Upper lobe of left lung (tissue), 6 donors: ENCODE measurements around the gene CA10. TPM values are rescaled to one million over a fixed set of nuclear protein-coding genes. Genes with fewer than 3 reads are reported as not detected.

Experiments
- ATAC-seq, 2 donors: fragments of 200-7000 bp; cut with Tn5 transposase; one replicate each; pipeline ENCODE4 v1.9.1; 2022; ENCODE audit warnings: mild to moderate bottlenecking in 2 of 2, moderate library complexity in 2 of 2; ENCODE audit not compliant: low FRiP score in 2 of 2
- DNase-seq, 2 donors: peaks; one replicate each; pipeline ENCODE4 v3.0.0-alpha.2; 2019 to 2020
- H3K27ac ChIP-seq, 4 donors: fragments of 200-600 bp; sonication (generic); one replicate each; pipeline ENCODE4 v1.5.1; 2016 to 2019
- H3K27me3 ChIP-seq, 4 donors: fragments of 200-600 bp; sonication (generic); one replicate each; pipeline ENCODE4 v1.5.1; 2017 to 2019
- H3K36me3 ChIP-seq, 4 donors: fragments of 200-600 bp; sonication (generic); one replicate each; pipeline ENCODE4 v1.5.1; 2016 to 2019
- H3K4me1 ChIP-seq, 4 donors: fragments of 200-600 bp; sonication (generic); one replicate each; pipeline ENCODE4 v1.5.1; 2018 to 2019
- H3K4me3 ChIP-seq, 4 donors: fragments of 200-600 bp; sonication (generic); one replicate each; pipeline ENCODE4 v1.5.1; 2017 to 2019; ENCODE audit warnings: mild to moderate bottlenecking in 2 of 4, moderate library complexity in 1 of 4
- H3K9me3 ChIP-seq, 4 donors: fragments of 200-600 bp; sonication (generic); one replicate each; pipeline ENCODE4 v1.5.1; 2018 to 2019
- CTCF ChIP-seq, 6 experiments: fragments of 450-650 bp in 4 of 6; fragments of 200-600 bp in 2 of 6; sonication (generic) in 2 of 6; IDR thresholded peaks; one replicate each; pipeline ENCODE4 v1.5.1; 2016 to 2019; ENCODE audit warnings: antibody characterized with exemption in 6 of 6
- EP300 ChIP-seq, 4 donors: sonication (generic); formaldehyde crosslinking; IDR thresholded peaks; one replicate each; pipeline ENCODE4 v1.5.1; 2017; ENCODE audit warnings: antibody characterized with exemption in 4 of 4, control low read depth in 2 of 4
- POLR2A ChIP-seq, 4 donors: fragments of 450-650 bp; IDR thresholded peaks; one replicate each; pipeline ENCODE4 v1.5.1; 2016 to 2017; ENCODE audit warnings: antibody characterized with exemption in 4 of 4, mild to moderate bottlenecking in 2 of 4
- POLR2AphosphoS5 ChIP-seq, 2 donors: sonication (generic); formaldehyde crosslinking; IDR thresholded peaks; one replicate each; pipeline ENCODE4 v1.5.1; 2017; ENCODE audit warnings: antibody characterized with exemption in 2 of 2
- WGBS, 2 donors: methylation state at CpG; one replicate each; pipeline ENCODE4 v1.1.5; 2017 to 2018; 5-methylcytosine and 5-hydroxymethylcytosine counted together
- total RNA-seq, 6 donors: library from RNA; depleted of rRNA in 4 of 6; stranded (reverse); fragments of >200 nt in 4 of 6; gene quantifications; one replicate each; pipeline versions ENCODE4 v1.1.0 to v1.2.1, GENCODE V29; 2016 to 2021
- donor health status: DM: no; HTN: no; CAD: no; lungs with moderate emphysema.
- donor health status: DM: no; HTN: yes; CAD: no; lungs with severe emphysema.

CA10 gene
- total RNA-seq, 6 donors from 2014 or later = 0.10 TPM; not detected in 5

GRCh38 chr17:51841669-51842068, 316.8 kb downstream of the CA10 start:
- Histone ChIP-seq H3K9me3 (no peaks in the 10 kb centered on the region), H3K27me3 (no peaks in the 10 kb centered on the region), H3K27ac (no peak overlapping the region), H3K4me3 (no peak overlapping the region), H3K36me3 (no peaks in the 10 kb centered on the region), H3K4me1 (no peaks in the 10 kb centered on the region)
- no peak for ATAC-seq
- no peak for DNase-seq
- 79 to 88% methylated on average over 1 of the region's 1 CpG for WGBS, 2 donors
- no peak for TF ChIP-seq POLR2A (IDR thresholded peaks at IDR 0.05)
- TF ChIP-seq POLR2AphosphoS5 (IDR thresholded peaks at IDR 0.05) = no peak
- TF ChIP-seq CTCF (IDR thresholded peaks at IDR 0.05) = no peak
- TF ChIP-seq EP300 (IDR thresholded peaks at IDR 0.05) = no peak

- Histone ChIP-seq H3K36me3 (no peaks in the 10 kb centered on the region), H3K4me1 (no peaks in the 10 kb centered on the region), H3K27ac (no peak overlapping the region), H3K9me3 (no peaks in the 10 kb centered on the region), H3K27me3 (no peaks in the 10 kb centered on the region), H3K4me3 (no peak overlapping the region)
- DNase-seq (no peak), ATAC-seq (no peak)
- 86 to 88% methylated on average over 3 of the region's 3 CpGs for WGBS, 2 donors
- TF ChIP-seq CTCF (IDR thresholded peaks at IDR 0.05) = no peak
- TF ChIP-seq EP300 (IDR thresholded peaks at IDR 0.05) = no peak
- TF ChIP-seq POLR2A (IDR thresholded peaks at IDR 0.05) = no peak
- no peak for TF ChIP-seq POLR2AphosphoS5 (IDR thresholded peaks at IDR 0.05)
These were observed 317.8 kb downstream of the CA10 start for GRCh38 chr17:51840688-51841087.

GRCh38 chr17:51833620-51834019, 324.9 kb downstream of the CA10 start:
- no peak for TF ChIP-seq CTCF (IDR thresholded peaks at IDR 0.05)
- TF ChIP-seq EP300 (IDR thresholded peaks at IDR 0.05) = no peak
- no peak for TF ChIP-seq POLR2AphosphoS5 (IDR thresholded peaks at IDR 0.05)
- no peak for TF ChIP-seq POLR2A (IDR thresholded peaks at IDR 0.05)
- no peaks in the 10 kb centered on the region for H3K36me3 ChIP-seq
- H3K4me1 ChIP-seq = no peaks in the 10 kb centered on the region
- H3K27ac ChIP-seq = no peak overlapping the region
- H3K9me3 ChIP-seq = no peaks in the 10 kb centered on the region
- ATAC-seq (no peak), DNase-seq (no peak)
- H3K27me3 ChIP-seq = no peaks in the 10 kb centered on the region
- H3K4me3 ChIP-seq = no peak overlapping the region
- 74 to 77% methylated on average over 3 of the region's 3 CpGs for WGBS, 2 donors

GRCh38 chr17:51833045-51833444, 325.5 kb downstream of the CA10 start:
- Histone ChIP-seq H3K36me3 (no peaks in the 10 kb centered on the region), H3K27me3 (no peaks in the 10 kb centered on the region), H3K9me3 (no peaks in the 10 kb centered on the region), H3K27ac (no peak overlapping the region), H3K4me1 (no peaks in the 10 kb centered on the region), H3K4me3 (no peak overlapping the region)
- 52% methylated on average over 2 of the region's 2 CpGs; no CpG with 5 or more reads in 1 of the 2 donors for WGBS, 2 donors
- ATAC-seq = no peak
- DNase-seq = no peak
- TF ChIP-seq POLR2A (IDR thresholded peaks at IDR 0.05) (no peak), CTCF (IDR thresholded peaks at IDR 0.05) (no peak), POLR2AphosphoS5 (IDR thresholded peaks at IDR 0.05) (no peak), EP300 (IDR thresholded peaks at IDR 0.05) (no peak)

GRCh38 chr17:51830886-51831285, 327.6 kb downstream of the CA10 start:
- no peak for ATAC-seq
- no peak for DNase-seq
- Histone ChIP-seq H3K27me3 (no peaks in the 10 kb centered on the region), H3K4me3 (no peak overlapping the region), H3K27ac (no peak overlapping the region), H3K36me3 (no peaks in the 10 kb centered on the region), H3K9me3 (no peaks in the 10 kb centered on the region), H3K4me1 (no peaks in the 10 kb centered on the region)
- TF ChIP-seq EP300 (IDR thresholded peaks at IDR 0.05) = no peak
- TF ChIP-seq POLR2A (IDR thresholded peaks at IDR 0.05) = no peak
- TF ChIP-seq CTCF (IDR thresholded peaks at IDR 0.05) = no peak
- no peak for TF ChIP-seq POLR2AphosphoS5 (IDR thresholded peaks at IDR 0.05)
- WGBS, 2 donors = 50 to 60% methylated on average over 3 of the region's 3 CpGs
